Hematopoietic multipotent progenitor cell treated with erythropoietin and hydrocortisone succinate and interleukin-3 and kit ligand, for 17 days (in vitro differentiated cells): ENCODE data around the gene TBXA2R.
"Not testable (repeated sequence)": the region's sequence is repeated elsewhere in the genome, so short reads cannot be mapped to it uniquely, and the experiment has no call there.

Source experiments
- DNase-seq: peaks from one replicate; pipeline ENCODE4 v3.0.0-alpha.2; 2015; ENCODE audit warnings: low spot score

Gene TBXA2R

GRCh38 chr19:3606690-3607289, at the start of gene TBXA2R:
TBXA2R (minus strand) TSS chr19:3606875; CDS start chr19:3600634, 6,241 bp downstream.
- DNase-seq, result no peak

- DNase-seq, result no peak
Observed at GRCh38 chr19:3656073-3656746, 49.5 kb upstream of the TBXA2R start.

- DNase-seq, result no peak
Observed at GRCh38 chr19:3655402-3656072, 48.9 kb upstream of the TBXA2R start.

- DNase-seq, result no peak
Observed at GRCh38 chr19:3653865-3654513, 47.3 kb upstream of the TBXA2R start.

DNA sequence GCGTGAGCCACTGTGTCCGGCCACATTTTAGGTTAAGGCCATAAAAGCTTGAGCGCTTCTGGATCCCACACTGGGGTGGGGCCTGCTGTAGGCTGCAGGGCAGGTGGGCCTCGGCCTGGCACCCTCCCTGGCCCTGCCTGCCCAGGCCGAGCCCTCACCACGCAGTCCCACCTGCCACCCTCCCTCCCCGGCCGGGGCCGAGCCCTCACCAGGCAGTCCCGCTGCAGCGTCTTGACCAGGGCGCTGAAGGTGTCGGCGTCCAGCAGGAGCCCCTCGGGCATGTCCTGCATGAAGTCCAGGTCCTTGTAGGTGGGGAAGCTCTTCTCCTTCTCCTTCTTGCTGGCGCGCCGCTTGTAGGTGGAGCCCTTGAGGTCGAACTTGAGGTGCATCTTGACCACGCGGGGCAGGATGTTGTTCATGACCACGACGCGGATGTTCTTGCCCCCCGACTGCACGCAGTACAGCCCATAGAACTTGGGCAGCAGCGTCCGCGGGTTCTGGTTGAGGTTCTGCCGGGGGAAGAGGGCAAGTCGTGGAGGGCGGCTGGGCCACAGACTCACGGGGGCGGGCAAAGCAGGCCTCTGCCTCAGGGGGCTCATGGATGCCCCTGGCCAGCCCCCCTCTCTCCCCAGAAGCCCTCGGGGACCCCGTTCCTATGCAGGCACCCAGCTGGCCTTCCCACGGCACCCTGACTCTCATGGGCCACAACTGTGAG, 46.6 kb upstream of the TBXA2R start:
- no peak for DNase-seq

DNA sequence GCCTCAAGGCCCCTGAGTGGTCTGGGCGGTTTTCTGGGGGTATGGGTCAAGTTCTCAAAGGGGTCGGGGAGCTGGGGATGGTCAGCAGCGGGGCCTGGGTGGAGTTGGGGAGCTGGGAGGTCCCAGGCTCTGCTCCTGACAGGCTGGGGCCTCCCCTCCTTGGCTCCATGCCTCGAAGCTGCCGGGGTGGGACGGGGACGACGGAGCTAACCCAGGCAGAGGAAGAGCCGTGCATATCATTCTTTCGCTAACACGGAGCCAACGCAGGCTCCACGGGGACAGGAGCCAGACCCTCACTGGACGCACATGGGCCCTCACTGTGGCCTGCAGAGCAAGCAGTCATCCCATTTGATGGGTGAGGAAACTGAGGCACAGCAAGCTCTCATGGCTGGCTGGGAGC, 45.7 kb upstream of the TBXA2R start:
- no peak for DNase-seq

DNA sequence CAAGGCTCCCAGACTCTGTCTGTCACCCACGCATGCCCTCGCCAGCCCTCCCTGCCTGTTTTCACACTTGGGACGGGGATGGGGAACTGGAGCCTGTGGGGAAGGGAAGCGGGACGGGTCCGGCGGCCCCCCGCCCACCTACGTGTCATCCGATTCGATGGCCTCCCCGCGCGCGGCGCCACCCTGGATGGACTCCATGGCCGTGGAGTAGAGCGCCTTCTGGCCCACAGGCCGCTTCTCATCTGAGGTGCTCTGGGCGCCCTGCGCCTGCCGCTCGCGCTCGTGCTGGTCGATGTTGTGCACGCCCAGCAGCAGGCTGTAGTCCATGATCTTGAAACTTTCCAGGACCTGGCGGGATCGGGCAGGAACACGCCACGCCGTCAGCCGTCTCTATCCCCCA, 45.0 kb upstream of the TBXA2R start:
- no peak for DNase-seq

DNA sequence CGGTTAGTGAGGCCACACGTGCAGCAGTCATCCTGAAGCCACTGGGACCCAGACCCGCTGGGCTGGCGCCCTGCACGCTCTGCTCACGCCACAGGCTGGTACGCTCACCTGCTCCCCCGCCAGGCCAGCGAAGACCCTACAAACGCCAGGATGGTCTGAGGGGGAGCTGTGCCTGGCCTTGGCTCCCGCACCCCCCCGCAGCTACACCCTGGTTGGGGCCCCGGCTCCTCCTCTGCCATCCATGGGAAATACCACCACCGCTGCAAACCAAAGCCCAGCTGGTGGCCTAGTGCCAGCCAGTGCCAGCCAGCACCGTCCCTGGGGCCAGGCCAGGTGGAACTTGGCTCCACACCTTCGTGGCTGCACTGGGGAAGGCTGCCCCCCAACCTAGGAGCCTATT, 43.2 kb upstream of the TBXA2R start:
- no peak for DNase-seq

- DNase-seq, result no peak
Observed at GRCh38 chr19:3648037-3648905, 41.6 kb upstream of the TBXA2R start.

DNA sequence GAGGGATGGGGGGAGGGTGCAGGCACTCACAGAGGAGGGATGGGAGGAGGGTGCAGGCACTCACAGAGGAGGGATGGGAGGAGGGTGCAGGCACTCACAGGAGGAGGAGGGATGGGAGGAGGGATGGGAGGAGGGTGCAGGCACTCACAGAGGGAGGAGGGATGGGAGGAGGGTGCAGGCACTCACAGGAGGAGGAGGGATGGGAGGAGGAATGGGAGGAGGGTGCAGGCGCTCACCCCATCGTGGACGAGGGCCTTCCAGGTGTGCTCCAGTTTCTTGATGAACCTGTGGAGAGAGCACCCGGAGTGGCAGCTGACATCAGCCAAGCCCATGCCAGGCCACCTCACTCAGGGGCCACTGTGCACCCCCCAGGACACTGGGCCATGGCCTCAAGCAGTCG, 40.4 kb upstream of the TBXA2R start:
- not testable (repeated sequence) for DNase-seq

DNA sequence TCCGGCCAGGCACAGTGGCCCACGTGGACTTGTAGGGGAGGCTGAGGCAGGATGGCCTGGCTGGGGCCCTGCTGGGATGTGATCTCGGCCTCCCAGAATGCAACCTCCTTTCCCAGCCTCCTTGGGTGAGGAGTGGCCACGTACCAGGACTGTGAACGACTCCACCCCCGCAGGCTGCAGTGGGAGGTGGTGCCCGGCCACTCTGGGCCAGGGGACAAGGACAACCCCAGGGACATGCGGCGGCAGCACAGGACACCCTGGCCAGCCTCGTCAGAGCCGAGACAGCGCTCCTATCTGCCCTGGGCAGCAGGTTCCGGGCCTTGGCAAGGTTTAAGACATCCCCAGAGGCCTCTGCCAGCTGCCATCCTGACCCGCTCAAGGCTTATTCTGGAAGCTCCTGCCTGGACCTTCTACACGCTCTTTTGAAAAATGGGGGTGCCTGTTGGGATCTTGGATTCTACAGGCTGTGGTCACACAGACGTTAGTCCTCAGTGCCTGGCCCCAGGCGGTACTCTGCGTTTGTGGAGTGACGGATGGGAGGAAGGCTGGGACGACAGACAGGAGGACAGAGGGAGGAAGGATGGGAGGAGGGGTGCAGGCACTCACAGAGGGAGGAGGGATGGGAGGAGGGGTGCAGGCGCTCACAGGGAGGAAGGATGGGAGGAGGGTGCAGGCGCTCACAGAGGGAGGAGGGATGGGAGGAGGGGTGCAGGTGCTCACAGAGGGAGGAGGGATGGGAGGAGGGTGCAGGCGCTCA, 39.8 kb upstream of the TBXA2R start:
- DNase-seq, result no peak

GRCh38 chr19:3645726-3646125, 39.1 kb upstream of the TBXA2R start:
- DNase-seq, result no peak

GRCh38 chr19:3645067-3645396, 38.4 kb upstream of the TBXA2R start:
- no peak for DNase-seq

DNA sequence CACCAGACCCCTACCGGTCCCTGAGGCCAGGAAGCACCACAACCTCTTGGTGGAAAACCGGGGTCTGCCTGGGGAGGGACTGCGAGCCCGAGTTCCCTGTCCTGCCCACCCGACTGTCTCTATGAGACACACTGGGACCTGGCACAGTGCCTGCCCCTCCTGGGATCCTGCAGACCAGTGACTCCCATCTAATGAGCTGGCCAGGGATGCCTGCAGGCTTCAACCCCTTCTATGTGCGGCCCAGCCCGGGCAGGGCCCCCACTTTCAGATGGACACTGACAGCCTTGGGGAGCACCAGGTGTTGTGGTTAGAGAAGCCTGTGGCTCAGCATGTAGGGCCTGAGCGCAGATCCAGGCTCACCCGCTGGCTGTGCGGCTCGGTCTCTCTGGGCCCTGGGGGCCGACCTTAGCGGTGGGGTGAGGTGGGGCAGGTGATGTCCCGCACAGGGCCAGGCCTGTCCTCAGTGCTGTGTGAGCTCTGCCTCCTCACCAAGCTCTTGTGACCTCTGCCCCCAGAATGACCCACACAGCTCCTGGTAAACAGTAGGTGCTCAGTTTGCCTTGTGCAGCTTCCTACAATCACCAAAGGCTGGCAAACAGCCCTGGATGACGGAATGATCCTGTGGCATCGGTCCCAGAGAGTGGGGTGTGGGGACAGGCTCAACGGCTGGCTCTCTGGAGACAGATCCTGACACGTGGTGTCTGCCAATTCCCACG, 37.8 kb upstream of the TBXA2R start:
- DNase-seq, result no peak

GRCh38 chr19:3643674-3644313, 37.1 kb upstream of the TBXA2R start:
- no peak for DNase-seq

GRCh38 chr19:3642987-3643673, 36.5 kb upstream of the TBXA2R start:
- no peak for DNase-seq

DNA sequence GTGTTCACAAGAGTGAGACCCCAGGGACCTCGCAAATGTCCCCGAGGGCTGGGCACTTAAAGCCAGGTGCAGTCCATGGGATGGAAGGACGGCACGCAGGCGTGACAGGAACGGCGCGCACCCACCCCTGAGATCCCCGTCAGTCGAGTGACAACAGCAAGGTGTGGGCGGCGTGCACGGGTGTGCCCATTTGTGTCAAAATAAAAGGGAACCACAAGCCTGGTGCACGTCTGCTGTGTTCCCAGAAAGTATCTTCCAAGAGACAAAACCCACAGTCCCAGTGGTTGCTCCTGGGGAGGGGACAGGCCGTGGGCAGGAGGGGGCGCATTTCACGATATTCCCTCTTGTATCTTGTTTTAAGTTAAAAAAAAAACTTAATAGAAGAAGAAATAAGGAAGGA, 35.6 kb upstream of the TBXA2R start:
- DNase-seq, result no peak

DNA sequence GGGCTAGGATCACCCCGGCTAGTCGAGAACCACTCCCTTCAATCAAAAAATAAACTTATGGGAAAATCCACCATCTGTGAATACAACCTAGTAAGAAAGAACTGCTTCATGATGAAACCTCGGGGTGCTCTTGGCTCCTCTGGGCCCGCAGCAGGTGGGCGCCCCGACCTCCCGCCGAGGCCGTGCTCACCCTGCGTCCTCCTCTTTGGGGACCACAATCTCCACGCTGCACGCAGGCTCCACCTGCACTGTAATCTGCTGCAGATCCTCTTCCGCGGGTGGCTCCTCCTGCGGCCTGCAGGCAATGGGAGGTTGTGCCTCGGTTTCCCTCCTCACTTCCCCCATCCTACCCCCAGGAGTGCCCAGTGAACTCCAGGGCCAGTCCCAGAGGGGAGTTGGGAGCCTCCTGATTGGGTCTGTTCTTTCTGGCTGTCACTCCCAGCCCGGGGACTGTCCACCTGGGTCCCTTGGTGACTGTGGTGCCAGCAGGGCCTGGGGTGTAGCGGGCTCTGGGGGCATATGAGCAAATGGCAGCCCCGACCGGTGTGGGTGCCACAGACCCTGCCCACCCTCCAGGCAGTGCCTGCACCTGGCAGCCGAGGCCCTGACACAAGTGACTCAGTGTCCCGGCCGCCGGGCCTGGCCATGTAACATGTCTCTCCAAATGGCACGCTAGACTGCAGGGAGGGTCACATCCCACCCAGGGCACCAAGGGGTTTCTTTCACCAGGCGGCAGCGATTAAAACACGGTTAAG, 35.0 kb upstream of the TBXA2R start:
- DNase-seq, result no peak
